NCI-H1694 (cell line): ENCODE results near the gene SLC6A4.
"Not testable (repeated sequence)": the region's sequence is repeated elsewhere in the genome, so short reads cannot be mapped to it uniquely, and the experiment has no call there.

Source experiments
- DNase-seq: peaks from one replicate; lab custom pipeline; 2025; lab: John Stamatoyannopoulos, UW

SLC6A4 gene

GRCh38 chr17:30238387-30239088 is 3.0 kb upstream of the SLC6A4 start:
- DNase-seq: no peak

GRCh38 chr17:30238003-30238344 is 2.5 kb upstream of the SLC6A4 start:
- no peak for DNase-seq

- no peak for DNase-seq
Measured at GRCh38 chr17:30237296-30238002, 2.0 kb upstream of the SLC6A4 start.

GRCh38 chr17:30236766-30237165 is 1.3 kb upstream of the SLC6A4 start:
- DNase-seq: no peak

- no peak for DNase-seq
Measured at GRCh38 chr17:30236297-30236624, 764 bp upstream of the SLC6A4 start.

GRCh38 chr17:30234964-30235363 is 533 bp downstream of the SLC6A4 start:
- DNase-seq: no peak

- no peak for DNase-seq
Measured at GRCh38 chr17:30234296-30234695, 1.2 kb downstream of the SLC6A4 start.

GRCh38 chr17:30232824-30233427 is 2.6 kb downstream of the SLC6A4 start:
- DNase-seq: no peak

- DNase-seq: no peak
Measured at GRCh38 chr17:30232015-30232823, 3.3 kb downstream of the SLC6A4 start.

GRCh38 chr17:30230596-30231125 is 4.8 kb downstream of the SLC6A4 start:
- no peak for DNase-seq

GRCh38 chr17:30230009-30230408 is 5.5 kb downstream of the SLC6A4 start:
- not testable (repeated sequence) for DNase-seq

GRCh38 chr17:30229012-30229411 is 6.5 kb downstream of the SLC6A4 start:
- DNase-seq: no peak

GRCh38 chr17:30228011-30228410 is 7.5 kb downstream of the SLC6A4 start:
- no peak for DNase-seq

- DNase-seq: no peak
Measured at GRCh38 chr17:30226878-30227277, 8.6 kb downstream of the SLC6A4 start.

GRCh38 chr17:30225919-30226553 is 9.5 kb downstream of the SLC6A4 start:
- DNase-seq: no peak

- no peak for DNase-seq
Measured at GRCh38 chr17:30225112-30225511, 10.4 kb downstream of the SLC6A4 start.

GRCh38 chr17:30224419-30224960 is 11.0 kb downstream of the SLC6A4 start:
- no peak for DNase-seq

GRCh38 chr17:30222721-30223175 is 12.7 kb downstream of the SLC6A4 start:
- no peak for DNase-seq

- no peak for DNase-seq
Measured at GRCh38 chr17:30222251-30222650, 13.2 kb downstream of the SLC6A4 start.

- DNase-seq: no peak
Measured at GRCh38 chr17:30221346-30221745, 14.2 kb downstream of the SLC6A4 start.

GRCh38 chr17:30220414-30220813 is 15.1 kb downstream of the SLC6A4 start:
- DNase-seq: no peak

- DNase-seq: no peak
Measured at GRCh38 chr17:30219833-30220232, 15.7 kb downstream of the SLC6A4 start.
